HEK293T (cell line): ENCODE measurements around the gene UGT1A4.

Experiments used
- BHLHE40 ChIP-seq: fragments of 450-650 bp; IDR thresholded peaks from 2 replicates; pipeline ENCODE4 v1.6.1; 2016; ENCODE audit warnings: mild to moderate bottlenecking, moderate library complexity, borderline replicate concordance
- CTBP1 ChIP-seq: fragments of 450-650 bp; IDR thresholded peaks from 2 replicates; pipeline ENCODE4 v1.6.1; 2016; ENCODE audit warnings: borderline replicate concordance
- LEF1 ChIP-seq: fragments of 450-650 bp; IDR thresholded peaks from 2 replicates; pipeline ENCODE4 v1.6.1; 2017; ENCODE audit warnings: mild to moderate bottlenecking, borderline replicate concordance
- SP1 ChIP-seq: fragments of 450-650 bp; IDR thresholded peaks from 2 replicates; pipeline ENCODE4 v1.6.1; 2017
- SUZ12 ChIP-seq: fragments of 450-650 bp; IDR thresholded peaks from 2 replicates; pipeline ENCODE4 v1.6.1; 2016; ENCODE audit warnings: mild to moderate bottlenecking
- ZNF384 ChIP-seq: fragments of 450-650 bp; IDR thresholded peaks from 2 replicates; pipeline ENCODE4 v1.6.1; 2016

DNA sequence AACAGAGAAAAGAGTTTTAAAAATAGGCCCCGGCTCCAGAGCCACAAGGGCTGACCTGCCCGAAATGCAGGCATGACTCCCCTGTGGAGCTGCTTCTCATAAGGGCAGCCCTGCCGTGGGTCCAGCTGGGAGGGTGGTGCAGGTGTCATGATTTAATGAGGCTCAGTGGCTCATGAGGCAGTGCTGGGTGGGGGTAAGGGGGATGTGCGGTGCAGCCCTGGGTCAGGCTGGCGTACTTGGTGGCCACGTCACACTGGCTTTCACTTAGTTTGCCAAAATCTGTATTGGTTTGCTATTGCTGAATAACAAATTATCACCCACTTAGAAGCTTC, 102.2 kb downstream of the UGT1A4 start:
- TF ChIP-seq SUZ12 (no peak), SP1 (no peak), LEF1 (no peak), CTBP1 (no peak), ZNF384 (no peak), BHLHE40 (no peak)
